HFFc6 (cell line): ENCODE data around the gene ERN1. TPM values are rescaled to one million over a fixed set of nuclear protein-coding genes. Genes with fewer than 3 reads are reported as not detected.

Experiments used
- DNase-seq: peaks from one replicate; pipeline ENCODE4 v3.0.0-alpha.2; 2018
- H3K27ac Mint-ChIP-seq: 2 replicates; pipeline ENCODE4 v1.8.0; 2020; ENCODE audit warnings: mild to moderate bottlenecking, mixed read lengths
- H3K27me3 Mint-ChIP-seq: 2 replicates; pipeline ENCODE4 v1.8.0; 2021; ENCODE audit warnings: mild to moderate bottlenecking, moderate library complexity, mixed read lengths; ENCODE audit not compliant: insufficient read depth
- H3K36me3 Mint-ChIP-seq: 2 replicates; pipeline ENCODE4 v1.8.0; 2021; ENCODE audit warnings: low read depth, mixed read lengths
- H3K4me1 Mint-ChIP-seq: 2 replicates; pipeline ENCODE4 v1.8.0; 2020; ENCODE audit warnings: low read depth, mixed read lengths
- H3K4me3 Mint-ChIP-seq: 2 replicates; pipeline ENCODE4 v1.8.0; 2020; ENCODE audit warnings: mild to moderate bottlenecking, moderate library complexity, mixed read lengths
- H3K9me3 Mint-ChIP-seq: 2 replicates; pipeline ENCODE4 v1.8.0; 2020; ENCODE audit warnings: mild to moderate bottlenecking, mixed read lengths
- total RNA-seq, 6 experiments: library from RNA; stranded (reverse); fragmentation: NEBNext Ultra II Directional; extraction: Animal tissue kit (Norgen Biotek cat#: 25700); gene quantifications; 2 replicates in 1 of 6; 3 replicates in 5 of 6; pipeline ENCODE4 v1.2.3, GENCODE V29; 2021
- TF ChIP-seq, protein P1 (sequence below): fragments of 200-600 bp; sonication (generic); IDR thresholded peaks from 2 replicates; pipeline ENCODE4 v1.5.0; 2021; ENCODE audit warnings: antibody characterized with exemption, mild to moderate bottlenecking

Gene ERN1
- total RNA-seq, 6 experiments from 2014 or later, result 6.8 to 12.8 (median 7.9) TPM

DNA sequence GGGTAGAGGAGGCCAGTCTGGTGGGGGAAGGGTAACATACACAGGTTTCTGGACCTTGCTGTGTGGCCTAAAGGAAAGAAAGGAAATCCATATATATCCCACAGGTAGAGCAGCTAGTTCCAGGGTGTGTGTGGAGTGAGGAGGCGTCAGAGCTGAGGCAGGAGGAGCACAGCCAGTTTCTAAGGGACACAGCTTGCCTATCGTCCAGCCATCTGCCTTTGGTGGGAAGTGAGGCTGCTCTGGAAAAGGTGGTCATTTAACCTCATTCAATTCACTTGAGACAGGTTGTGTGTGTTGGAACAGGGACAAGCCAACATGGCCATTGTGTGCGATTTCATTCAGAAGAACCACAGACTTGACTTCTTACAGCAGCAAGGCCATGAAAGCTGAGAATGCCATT lies 36.9 kb upstream of the ERN1 start:
- DNase-seq, result no peak
- Mint-ChIP-seq H3K4me3 (no peak overlapping the region), H3K27me3 (peaks cover 2% of the 10 kb centered on the region; the same call in 1 of the 2 replicates), H3K9me3 (no peaks in the 10 kb centered on the region), H3K4me1 (peaks cover 12% of the 10 kb centered on the region), H3K27ac (no peak overlapping the region), H3K36me3 (peaks cover 27% of the 10 kb centered on the region)
- TF ChIP-seq, protein P1, sequence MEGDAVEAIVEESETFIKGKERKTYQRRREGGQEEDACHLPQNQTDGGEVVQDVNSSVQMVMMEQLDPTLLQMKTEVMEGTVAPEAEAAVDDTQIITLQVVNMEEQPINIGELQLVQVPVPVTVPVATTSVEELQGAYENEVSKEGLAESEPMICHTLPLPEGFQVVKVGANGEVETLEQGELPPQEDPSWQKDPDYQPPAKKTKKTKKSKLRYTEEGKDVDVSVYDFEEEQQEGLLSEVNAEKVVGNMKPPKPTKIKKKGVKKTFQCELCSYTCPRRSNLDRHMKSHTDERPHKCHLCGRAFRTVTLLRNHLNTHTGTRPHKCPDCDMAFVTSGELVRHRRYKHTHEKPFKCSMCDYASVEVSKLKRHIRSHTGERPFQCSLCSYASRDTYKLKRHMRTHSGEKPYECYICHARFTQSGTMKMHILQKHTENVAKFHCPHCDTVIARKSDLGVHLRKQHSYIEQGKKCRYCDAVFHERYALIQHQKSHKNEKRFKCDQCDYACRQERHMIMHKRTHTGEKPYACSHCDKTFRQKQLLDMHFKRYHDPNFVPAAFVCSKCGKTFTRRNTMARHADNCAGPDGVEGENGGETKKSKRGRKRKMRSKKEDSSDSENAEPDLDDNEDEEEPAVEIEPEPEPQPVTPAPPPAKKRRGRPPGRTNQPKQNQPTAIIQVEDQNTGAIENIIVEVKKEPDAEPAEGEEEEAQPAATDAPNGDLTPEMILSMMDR, result no peak

DNA sequence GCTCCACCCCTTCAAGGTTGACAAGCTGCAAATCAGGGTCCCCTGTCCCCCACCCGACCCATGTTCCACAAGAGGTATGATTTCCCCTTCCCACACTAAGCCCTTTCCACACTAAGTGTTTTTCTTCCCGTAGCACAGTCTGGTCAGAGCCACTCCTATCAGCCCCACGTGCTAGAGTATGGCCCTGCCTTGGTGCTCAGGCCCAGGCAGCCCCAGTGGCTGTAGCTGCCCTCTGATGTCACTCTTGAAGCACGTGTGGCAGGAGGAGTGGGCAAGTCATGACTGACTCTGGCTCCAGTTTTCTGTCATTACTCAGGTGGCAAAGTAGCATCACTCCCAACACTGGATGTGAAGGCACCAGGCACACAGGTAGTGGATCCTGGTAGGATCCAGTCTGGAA lies 35.4 kb upstream of the ERN1 start:
- H3K4me3 Mint-ChIP-seq, result no peak overlapping the region

DNA sequence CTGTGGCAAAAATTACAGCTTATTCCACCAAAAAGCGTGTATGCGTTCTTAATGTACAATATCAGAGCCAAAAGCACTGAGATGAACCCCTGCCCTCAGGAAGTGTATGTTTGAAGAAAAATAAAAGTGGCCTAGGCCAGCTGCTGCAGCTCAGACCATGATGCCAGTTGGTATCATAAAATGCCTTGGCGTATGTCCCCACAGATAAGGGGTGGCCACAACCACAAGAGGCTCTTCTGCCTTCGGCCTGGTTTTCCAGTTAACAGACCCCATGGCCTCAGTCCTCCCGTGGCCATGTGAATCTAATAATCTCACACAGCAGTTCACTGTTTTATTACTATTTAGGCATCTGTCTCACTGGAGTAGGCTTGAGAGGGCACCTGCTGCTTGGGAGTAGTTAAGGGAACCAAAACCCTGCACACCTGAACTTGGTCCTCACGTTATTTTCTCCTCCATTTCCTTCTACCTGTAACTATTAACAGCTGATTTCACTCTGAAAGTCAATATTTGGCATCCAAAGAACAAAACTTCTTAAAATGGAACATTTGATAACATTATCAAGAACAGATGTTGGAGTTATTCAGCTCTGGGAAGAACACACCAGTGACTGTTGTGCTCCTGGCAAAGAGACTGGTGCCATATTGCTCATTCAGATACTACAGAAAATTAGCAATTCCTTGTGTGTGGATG lies 34.8 kb upstream of the ERN1 start:
- no peak for DNase-seq
- H3K4me1 Mint-ChIP-seq, result peaks cover 24% of the 10 kb centered on the region
- TF ChIP-seq, protein P1, result no peak

More for the DNA sequence above, 35.4 kb upstream of the ERN1 start:
- H3K9me3 Mint-ChIP-seq, result no peaks in the 10 kb centered on the region
- no peak for DNase-seq
- peaks cover 18% of the 10 kb centered on the region for H3K4me1 Mint-ChIP-seq
- no peak overlapping the region for H3K27ac Mint-ChIP-seq
- peaks cover 16% of the 10 kb centered on the region; the same call in 1 of the 2 replicates for H3K36me3 Mint-ChIP-seq
- H3K27me3 Mint-ChIP-seq, result peaks cover 2% of the 10 kb centered on the region; the same call in 1 of the 2 replicates
- TF ChIP-seq, protein P1, result no peak

DNA sequence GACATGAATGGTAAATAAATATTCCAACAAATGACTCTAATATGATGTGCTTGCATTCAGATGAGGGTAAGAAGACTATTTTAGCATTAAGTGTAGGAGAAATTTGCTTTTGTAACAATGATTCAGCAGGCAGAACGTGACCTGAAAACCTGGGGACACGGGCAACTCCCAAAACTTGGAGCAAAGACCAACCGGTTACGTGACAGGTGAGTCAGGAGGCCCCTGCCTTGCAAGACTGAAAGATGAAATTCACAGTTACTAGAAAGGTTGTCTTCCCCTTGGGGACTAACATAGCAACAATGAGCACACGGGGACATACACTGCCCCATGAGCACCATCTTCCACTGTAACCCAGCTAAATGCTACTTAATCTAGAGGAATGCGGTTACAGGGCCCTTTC lies 33.5 kb upstream of the ERN1 start:
- Mint-ChIP-seq H3K27me3 (peaks cover 2% of the 10 kb centered on the region; the same call in 1 of the 2 replicates), H3K36me3 (peaks cover 9% of the 10 kb centered on the region; the same call in 1 of the 2 replicates), H3K9me3 (no peaks in the 10 kb centered on the region), H3K4me3 (no peak overlapping the region), H3K27ac (no peak overlapping the region), H3K4me1 (peaks cover 30% of the 10 kb centered on the region)
- no peak for DNase-seq
- TF ChIP-seq, protein P1, result no peak

More for the DNA sequence above, 34.8 kb upstream of the ERN1 start:
- Mint-ChIP-seq H3K9me3 (no peaks in the 10 kb centered on the region), H3K27ac (no peak overlapping the region), H3K27me3 (peaks cover 2% of the 10 kb centered on the region; the same call in 1 of the 2 replicates), H3K4me3 (no peak overlapping the region), H3K36me3 (peaks cover 10% of the 10 kb centered on the region; the same call in 1 of the 2 replicates)

DNA sequence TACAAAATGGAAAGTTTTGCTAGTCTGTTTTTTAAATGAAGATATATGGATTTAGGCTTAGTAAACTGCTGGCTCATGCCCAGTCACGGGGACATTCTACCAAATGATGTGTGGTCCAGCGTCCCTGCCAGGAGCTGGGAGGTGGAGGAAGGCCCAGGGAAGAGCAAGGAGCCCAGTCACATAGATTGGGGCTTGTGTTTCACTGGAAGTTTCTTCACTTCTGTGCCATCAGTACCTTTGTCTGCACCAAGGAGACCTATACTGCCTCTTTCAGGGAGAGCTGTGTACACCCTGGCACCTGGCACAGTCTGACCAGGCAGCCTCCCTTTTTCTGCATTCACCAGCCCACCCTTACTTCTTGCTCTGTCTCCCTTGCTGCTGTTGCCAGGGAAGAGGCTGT lies 32.6 kb upstream of the ERN1 start:
- Mint-ChIP-seq H3K27ac (no peak overlapping the region), H3K9me3 (no peaks in the 10 kb centered on the region), H3K4me1 (peaks cover 30% of the 10 kb centered on the region), H3K4me3 (no peak overlapping the region), H3K27me3 (peaks cover 2% of the 10 kb centered on the region; the same call in 1 of the 2 replicates), H3K36me3 (peaks cover 9% of the 10 kb centered on the region; the same call in 1 of the 2 replicates)
- TF ChIP-seq, protein P1, result no peak
- DNase-seq, result no peak
